Ishikawa (cell line): ENCODE results near the gene GIGYF1.

Experiments
- CEBPB ChIP-seq: IDR thresholded peaks from 2 replicates; pipeline ENCODE4 v1.6.1; 2012
- CREB1 ChIP-seq: IDR thresholded peaks from 2 replicates; pipeline ENCODE4 v1.6.1; 2012; ENCODE audit warnings: low read depth
- EGR1 ChIP-seq: IDR thresholded peaks from 2 replicates; pipeline ENCODE4 v1.6.1; 2012
- EP300 ChIP-seq: IDR thresholded peaks from 2 replicates; pipeline ENCODE4 v1.6.1; 2012; ENCODE audit warnings: borderline replicate concordance
- FOXM1 ChIP-seq: IDR thresholded peaks from 2 replicates; pipeline ENCODE4 v1.6.1; 2012; ENCODE audit warnings: low read depth, borderline replicate concordance
- NFIC ChIP-seq: IDR thresholded peaks from 2 replicates; pipeline ENCODE4 v1.6.1; 2012
- RAD21 ChIP-seq: IDR thresholded peaks from 2 replicates; pipeline ENCODE4 v1.6.1; 2012; ENCODE audit warnings: low read depth
- TAF1 ChIP-seq: IDR thresholded peaks from 2 replicates; pipeline ENCODE4 v1.6.1; 2012; ENCODE audit warnings: low read depth, mild to moderate bottlenecking
- TCF12 ChIP-seq: IDR thresholded peaks from 2 replicates; pipeline ENCODE4 v1.6.1; 2012; ENCODE audit warnings: low read depth
- TEAD4 ChIP-seq: IDR thresholded peaks from 2 replicates; pipeline ENCODE4 v1.6.1; 2012
- YY1 ChIP-seq: IDR thresholded peaks from 2 replicates; pipeline ENCODE4 v1.6.1; 2012; ENCODE audit warnings: low read depth
- ZBTB7A ChIP-seq: IDR thresholded peaks from 2 replicates; pipeline ENCODE4 v1.6.1; 2012; ENCODE audit warnings: low read depth
- TF ChIP-seq, protein P1 (sequence below): IDR thresholded peaks from 2 replicates; pipeline ENCODE4 v1.6.1; 2012
- TF ChIP-seq, protein P2 (sequence below): IDR thresholded peaks from 2 replicates; pipeline ENCODE4 v1.6.1; 2012
- TF ChIP-seq, protein P3 (sequence below): IDR thresholded peaks from 2 replicates; pipeline ENCODE4 v1.6.1; 2012; ENCODE audit warnings: low read depth, mild to moderate bottlenecking

GIGYF1 gene

DNA sequence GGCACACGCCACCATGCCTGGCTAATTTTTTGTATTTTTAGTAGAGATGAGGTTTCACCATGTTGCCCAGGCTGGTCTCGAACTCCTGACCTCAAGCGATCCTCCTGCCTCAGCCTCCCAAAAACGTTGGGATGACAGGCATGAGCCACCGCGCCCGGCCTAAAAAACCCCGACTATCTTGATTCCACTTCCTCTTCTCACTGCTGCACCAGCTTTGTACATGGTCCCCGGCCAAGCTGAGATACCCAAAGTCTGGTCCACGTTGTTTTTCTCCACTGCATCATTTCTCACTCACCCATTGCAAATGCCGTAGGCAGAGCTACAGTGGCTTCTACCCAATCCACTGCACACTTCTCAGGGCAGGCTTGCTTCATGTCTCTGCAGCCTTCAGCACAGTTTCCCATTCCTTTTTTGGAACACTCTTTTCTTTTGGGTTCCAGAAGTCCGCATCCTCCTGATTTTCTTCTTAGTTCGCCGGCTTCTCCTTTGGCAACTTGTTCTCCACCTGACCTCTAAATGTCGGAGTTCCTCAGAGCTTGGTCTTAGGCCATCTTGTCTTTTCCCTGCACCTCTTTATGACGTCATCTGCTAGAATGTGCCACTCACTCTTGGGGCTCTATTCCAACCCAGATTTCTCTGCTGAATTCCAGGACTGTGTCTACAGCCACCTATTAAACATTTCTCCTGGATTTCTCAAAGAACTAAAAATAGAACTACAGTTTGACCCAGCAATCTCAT is 26.6 kb downstream of the GIGYF1 start:
- TF ChIP-seq FOXM1 (no peak), TCF12 (no peak), CREB1 (no peak), TAF1 (no peak), EP300 (no peak), NFIC (no peak), ZBTB7A (no peak), CEBPB (no peak), RAD21 (no peak), EGR1 (no peak)
- TF ChIP-seq, protein P1, sequence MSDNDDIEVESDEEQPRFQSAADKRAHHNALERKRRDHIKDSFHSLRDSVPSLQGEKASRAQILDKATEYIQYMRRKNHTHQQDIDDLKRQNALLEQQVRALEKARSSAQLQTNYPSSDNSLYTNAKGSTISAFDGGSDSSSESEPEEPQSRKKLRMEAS = no peak
- TF ChIP-seq, protein P2, sequence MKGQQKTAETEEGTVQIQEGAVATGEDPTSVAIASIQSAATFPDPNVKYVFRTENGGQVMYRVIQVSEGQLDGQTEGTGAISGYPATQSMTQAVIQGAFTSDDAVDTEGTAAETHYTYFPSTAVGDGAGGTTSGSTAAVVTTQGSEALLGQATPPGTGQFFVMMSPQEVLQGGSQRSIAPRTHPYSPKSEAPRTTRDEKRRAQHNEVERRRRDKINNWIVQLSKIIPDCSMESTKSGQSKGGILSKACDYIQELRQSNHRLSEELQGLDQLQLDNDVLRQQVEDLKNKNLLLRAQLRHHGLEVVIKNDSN = no peak
- TF ChIP-seq, protein P3, sequence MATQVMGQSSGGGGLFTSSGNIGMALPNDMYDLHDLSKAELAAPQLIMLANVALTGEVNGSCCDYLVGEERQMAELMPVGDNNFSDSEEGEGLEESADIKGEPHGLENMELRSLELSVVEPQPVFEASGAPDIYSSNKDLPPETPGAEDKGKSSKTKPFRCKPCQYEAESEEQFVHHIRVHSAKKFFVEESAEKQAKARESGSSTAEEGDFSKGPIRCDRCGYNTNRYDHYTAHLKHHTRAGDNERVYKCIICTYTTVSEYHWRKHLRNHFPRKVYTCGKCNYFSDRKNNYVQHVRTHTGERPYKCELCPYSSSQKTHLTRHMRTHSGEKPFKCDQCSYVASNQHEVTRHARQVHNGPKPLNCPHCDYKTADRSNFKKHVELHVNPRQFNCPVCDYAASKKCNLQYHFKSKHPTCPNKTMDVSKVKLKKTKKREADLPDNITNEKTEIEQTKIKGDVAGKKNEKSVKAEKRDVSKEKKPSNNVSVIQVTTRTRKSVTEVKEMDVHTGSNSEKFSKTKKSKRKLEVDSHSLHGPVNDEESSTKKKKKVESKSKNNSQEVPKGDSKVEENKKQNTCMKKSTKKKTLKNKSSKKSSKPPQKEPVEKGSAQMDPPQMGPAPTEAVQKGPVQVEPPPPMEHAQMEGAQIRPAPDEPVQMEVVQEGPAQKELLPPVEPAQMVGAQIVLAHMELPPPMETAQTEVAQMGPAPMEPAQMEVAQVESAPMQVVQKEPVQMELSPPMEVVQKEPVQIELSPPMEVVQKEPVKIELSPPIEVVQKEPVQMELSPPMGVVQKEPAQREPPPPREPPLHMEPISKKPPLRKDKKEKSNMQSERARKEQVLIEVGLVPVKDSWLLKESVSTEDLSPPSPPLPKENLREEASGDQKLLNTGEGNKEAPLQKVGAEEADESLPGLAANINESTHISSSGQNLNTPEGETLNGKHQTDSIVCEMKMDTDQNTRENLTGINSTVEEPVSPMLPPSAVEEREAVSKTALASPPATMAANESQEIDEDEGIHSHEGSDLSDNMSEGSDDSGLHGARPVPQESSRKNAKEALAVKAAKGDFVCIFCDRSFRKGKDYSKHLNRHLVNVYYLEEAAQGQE = no peak

DNA sequence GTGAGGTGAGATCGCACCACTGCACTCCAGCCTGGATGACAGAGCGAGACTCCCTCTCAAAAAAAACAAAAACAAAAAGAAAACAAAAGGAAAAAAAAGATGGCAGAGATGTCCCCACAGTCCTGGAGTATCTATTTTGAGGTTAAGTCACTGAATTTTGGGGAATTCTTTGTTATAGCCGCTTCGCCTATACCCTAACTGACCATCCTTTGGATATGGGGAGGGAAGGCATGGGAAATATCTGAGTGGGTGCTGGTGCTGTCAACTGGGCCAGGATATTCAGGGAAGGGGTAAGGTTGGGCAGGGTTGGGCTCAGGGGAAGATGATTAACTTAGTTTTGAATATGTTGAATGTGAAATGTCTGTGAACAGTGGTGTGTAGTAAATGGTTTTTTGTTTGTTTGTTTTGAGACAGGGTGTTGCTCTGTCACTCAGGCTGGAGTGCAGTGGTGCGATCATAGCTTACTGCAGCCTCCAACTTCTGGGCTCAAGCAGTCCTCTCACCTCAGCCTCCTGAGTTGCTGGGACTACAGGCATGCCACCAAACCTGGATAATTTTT is 28.8 kb downstream of the GIGYF1 start:
- no peak for TF ChIP-seq EGR1
- TF ChIP-seq CREB1 = no peak
- TF ChIP-seq EP300 = no peak
- TF ChIP-seq YY1 = no peak
- TF ChIP-seq, protein P3 = no peak
- no peak for TF ChIP-seq RAD21
- no peak for TF ChIP-seq NFIC
- TF ChIP-seq, protein P1 = no peak
- no peak for TF ChIP-seq FOXM1
- TF ChIP-seq, protein P2 = no peak
- no peak for TF ChIP-seq TAF1
- TF ChIP-seq CEBPB = no peak
- TF ChIP-seq TEAD4 = no peak
- TF ChIP-seq TCF12 = no peak
- no peak for TF ChIP-seq ZBTB7A

DNA sequence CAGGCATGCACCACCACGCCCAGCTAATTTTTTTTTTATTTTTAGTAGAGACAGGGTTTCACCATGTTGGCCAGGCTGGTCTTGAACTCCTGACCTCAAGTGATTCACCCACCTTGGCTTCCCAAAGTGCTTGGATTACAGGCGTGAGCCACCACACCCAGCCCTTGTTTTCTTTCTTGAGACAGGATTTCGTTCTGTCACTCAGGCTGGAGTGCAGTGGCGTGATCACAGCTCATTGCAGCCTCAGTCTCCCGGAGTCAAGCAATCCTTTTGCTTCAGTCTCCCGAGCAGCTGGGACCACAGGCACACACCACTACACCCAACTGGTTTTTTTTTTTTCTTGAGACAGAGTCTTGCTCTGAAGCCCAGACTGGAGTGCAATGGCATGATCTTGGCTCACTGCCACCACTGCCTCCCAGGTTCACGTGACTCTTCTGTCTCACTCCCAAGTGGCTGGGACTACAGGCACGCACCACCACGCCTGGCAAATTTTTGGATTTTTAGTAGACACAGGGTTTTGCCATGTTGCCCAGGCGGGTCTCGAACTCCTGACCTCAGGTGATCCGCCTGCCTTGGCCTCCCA is 31.8 kb downstream of the GIGYF1 start:
- TF ChIP-seq NFIC = 0 out of 2 replicates have a peak, but pooled peaks have one; percentile 20
- TF ChIP-seq, protein P2 = peak; percentile 77

DNA sequence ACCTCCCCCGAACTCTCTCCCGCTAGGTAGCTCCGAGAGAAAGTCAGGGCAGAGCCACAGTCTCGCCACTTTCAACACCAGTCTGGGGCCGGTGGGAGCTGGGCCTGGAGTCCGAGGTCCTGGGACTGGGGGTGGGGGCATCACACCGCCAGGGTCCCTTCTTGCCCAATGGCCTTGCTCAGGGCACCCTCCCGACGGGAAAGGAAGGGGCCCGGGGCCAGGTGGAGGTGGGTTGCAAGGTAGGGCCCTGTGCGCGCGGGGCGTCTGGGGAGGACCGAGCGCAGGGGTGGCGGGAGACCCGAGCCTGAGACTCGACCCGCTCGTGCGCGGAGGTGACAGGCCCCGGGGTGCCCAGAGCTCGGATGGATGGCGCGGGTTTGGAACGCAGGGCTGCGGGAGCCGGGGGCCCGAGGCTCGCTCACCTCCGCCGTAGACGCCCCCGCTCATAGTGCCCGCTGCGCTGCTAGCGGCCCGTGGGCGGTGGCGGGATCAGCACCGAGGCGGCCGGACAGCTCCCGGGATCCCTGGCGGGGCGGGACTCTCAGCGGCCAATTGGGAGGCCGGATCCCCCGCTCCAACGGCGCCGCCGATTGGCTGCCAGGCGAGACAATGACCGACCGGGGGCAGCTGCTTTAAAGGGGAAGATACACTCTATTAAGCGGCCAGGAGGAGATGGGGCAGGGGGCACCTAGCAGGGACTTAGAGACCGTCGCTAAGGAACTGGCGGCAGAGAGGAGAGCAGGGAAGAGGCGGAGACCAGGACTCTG is 38.0 kb downstream of the GIGYF1 start, which contains the start of gene ACTL6B:
Gene ACTL6B (minus strand): TSS at position 541 of the 767 bp plus-strand sequence. CDS start 94 bp downstream, at position 447.
- no peak for TF ChIP-seq NFIC
- peak; percentile 93 for TF ChIP-seq EGR1
- TF ChIP-seq RAD21 = no peak
- TF ChIP-seq, protein P3 = peak; percentile 97
